Measurements from ENCODE around the gene BASP1. TPM values are rescaled to one million over a fixed set of nuclear protein-coding genes. Genes with fewer than 3 reads are reported as not detected.
"Not testable (repeated sequence)": the region's sequence is repeated elsewhere in the genome, so short reads cannot be mapped to it uniquely, and the experiment has no call there.

The BASP1 gene
- total RNA-seq, 1 experiment from 2014 or later, result not detected

- Mint-ChIP-seq H3K36me3 (ENCODE audit: insufficient read depth, unreplicated experiment) (no peaks in the 10 kb centered on the region), H3K4me3 (ENCODE audit: low read depth, unreplicated experiment) (no peak overlapping the region), H3K27me3 (ENCODE audit: unreplicated experiment) (no peaks in the 10 kb centered on the region), H3K9me3 (ENCODE audit: low read depth, unreplicated experiment) (no peaks in the 10 kb centered on the region), H3K27ac (ENCODE audit: unreplicated experiment) (no peak overlapping the region), H3K4me1 (ENCODE audit: low read depth, unreplicated experiment) (peaks cover 41% of the 10 kb centered on the region)
- BruUV-seq (replicated peaks), result no TSS peak
- TF ChIP-seq CTCF (IDR thresholded peaks at IDR 0.05; ENCODE audit: unreplicated experiment), result no peak
- intact Hi-C loops (cut with micrococcal nuclease; ENCODE audit: unreplicated experiment), result loop anchor here (5.0 to 10.0 kb wide), 2 partner anchors 75 to 133 kb away; no protein-coding TSS in a partner anchor
- no peak for DNase-seq
- CTCF ChIA-PET, result interaction anchor here (0.6 kb wide), 2 partner anchors 158 to 160 kb away, joined by 3 to 4 read pairs; no protein-coding TSS in a partner anchor
Observed at GRCh38 chr5:17187786-17188170, 29.7 kb upstream of the BASP1 start.

- peak; percentile 88 for TF ChIP-seq CTCF (IDR thresholded peaks at IDR 0.05; ENCODE audit: unreplicated experiment)
- Mint-ChIP-seq H3K36me3 (ENCODE audit: insufficient read depth, unreplicated experiment) (no peaks in the 10 kb centered on the region), H3K27ac (ENCODE audit: unreplicated experiment) (peak overlapping the region; percentile 64), H3K27me3 (ENCODE audit: unreplicated experiment) (no peaks in the 10 kb centered on the region), H3K9me3 (ENCODE audit: low read depth, unreplicated experiment) (no peaks in the 10 kb centered on the region), H3K4me1 (ENCODE audit: low read depth, unreplicated experiment) (peaks cover 41% of the 10 kb centered on the region), H3K4me3 (ENCODE audit: low read depth, unreplicated experiment) (peak overlapping the region; percentile 15)
- CTCF ChIA-PET, result interaction anchor here (0.5 to 2.6 kb wide), 16 partner anchors 9 to 400 kb away, joined by 3 to 23 read pairs (median 3); partner anchors contain the start of gene MYO10
- peak; percentile 80 for DNase-seq
- no TSS peak for BruUV-seq (replicated peaks)
- intact Hi-C loops (cut with micrococcal nuclease; ENCODE audit: unreplicated experiment), result loop anchor here (1.0 to 10.0 kb wide), 6 partner anchors 77 to 499 kb away; no protein-coding TSS in a partner anchor
Observed at GRCh38 chr5:17189381-17190036, 27.9 kb upstream of the BASP1 start.

- DNase-seq, result peak; percentile 27
- BruUV-seq (replicated peaks), result no TSS peak
- peak; percentile 71 for TF ChIP-seq CTCF (IDR thresholded peaks at IDR 0.05; ENCODE audit: unreplicated experiment)
- Mint-ChIP-seq H3K27ac (ENCODE audit: unreplicated experiment) (no peak overlapping the region), H3K36me3 (ENCODE audit: insufficient read depth, unreplicated experiment) (no peaks in the 10 kb centered on the region), H3K27me3 (ENCODE audit: unreplicated experiment) (no peaks in the 10 kb centered on the region), H3K4me3 (ENCODE audit: low read depth, unreplicated experiment) (no peak overlapping the region), H3K9me3 (ENCODE audit: low read depth, unreplicated experiment) (no peaks in the 10 kb centered on the region), H3K4me1 (ENCODE audit: low read depth, unreplicated experiment) (peaks cover 41% of the 10 kb centered on the region)
- intact Hi-C loops (cut with micrococcal nuclease; ENCODE audit: unreplicated experiment), result loop anchor here (1.0 kb wide), 2 partner anchors 399 to 500 kb away; no protein-coding TSS in a partner anchor
- CTCF ChIA-PET, result interaction anchor here (0.5 to 2.6 kb wide), 16 partner anchors 10 to 399 kb away, joined by 3 to 23 read pairs (median 3); partner anchors contain the start of gene MYO10
Observed at GRCh38 chr5:17190242-17190778, 27.1 kb upstream of the BASP1 start.

- TF ChIP-seq CTCF (IDR thresholded peaks at IDR 0.05; ENCODE audit: unreplicated experiment), result no peak
- CTCF ChIA-PET, result interaction anchor here (0.7 to 2.6 kb wide), 8 partner anchors 11 to 1754 kb away, joined by 3 to 23 read pairs (median 3); no protein-coding TSS in a partner anchor
- no peak for DNase-seq
- Mint-ChIP-seq H3K36me3 (ENCODE audit: insufficient read depth, unreplicated experiment) (no peaks in the 10 kb centered on the region), H3K27me3 (ENCODE audit: unreplicated experiment) (no peaks in the 10 kb centered on the region), H3K4me1 (ENCODE audit: low read depth, unreplicated experiment) (peaks cover 41% of the 10 kb centered on the region), H3K4me3 (ENCODE audit: low read depth, unreplicated experiment) (no peak overlapping the region), H3K27ac (ENCODE audit: unreplicated experiment) (no peak overlapping the region), H3K9me3 (ENCODE audit: low read depth, unreplicated experiment) (no peaks in the 10 kb centered on the region)
- BruUV-seq (replicated peaks), result no TSS peak
- intact Hi-C loops (cut with micrococcal nuclease; ENCODE audit: unreplicated experiment), result loop anchor here (1.0 kb wide), 2 partner anchors 400 to 501 kb away; no protein-coding TSS in a partner anchor
Observed at GRCh38 chr5:17190799-17191391, 26.5 kb upstream of the BASP1 start.

- H3K4me3 Mint-ChIP-seq (ENCODE audit: low read depth, unreplicated experiment); H3K9me3 Mint-ChIP-seq (ENCODE audit: low read depth, unreplicated experiment); H3K36me3 Mint-ChIP-seq (ENCODE audit: insufficient read depth, unreplicated experiment); BruUV-seq (replicated peaks); intact Hi-C loops (cut with micrococcal nuclease; ENCODE audit: unreplicated experiment); DNase-seq; H3K27ac Mint-ChIP-seq (ENCODE audit: unreplicated experiment); H3K27me3 Mint-ChIP-seq (ENCODE audit: unreplicated experiment): not testable (repeated sequence)
- peaks cover 39% of the 10 kb centered on the region for H3K4me1 Mint-ChIP-seq (ENCODE audit: low read depth, unreplicated experiment)
- CTCF ChIA-PET, result interaction anchor here (0.7 kb wide), 2 partner anchors 80 to 1755 kb away, joined by 3 read pairs; no protein-coding TSS in a partner anchor
Observed at GRCh38 chr5:17191574-17191973, 25.9 kb upstream of the BASP1 start.
